Liver (tissue), 3 donors: Measurements from ENCODE around the gene SMIM10L2A.

Experiments
- ATF3 ChIP-seq: IDR thresholded peaks from 2 replicates; pipeline ENCODE4 v1.6.1; 2016; ENCODE audit warnings: antibody characterized with exemption
- CTCF ChIP-seq: fragments of 150-350 bp; IDR thresholded peaks from 2 replicates; pipeline ENCODE4 v1.5.1; 2017; ENCODE audit warnings: improper control_type of control experiment, low read depth, low read length; ENCODE audit not compliant: missing input control
- GABPA ChIP-seq, 2 donors: IDR thresholded peaks in 1 of 2; conservative IDR thresholded peaks in 1 of 2; 2 replicates each; pipeline ENCODE4 v1.6.1; 2016; ENCODE audit warnings: antibody characterized with exemption in 2 of 2, mild to moderate bottlenecking in 1 of 2, moderate library complexity in 1 of 2
- HNF4G ChIP-seq: IDR thresholded peaks from 2 replicates; pipeline ENCODE4 v1.6.1; 2016; ENCODE audit warnings: antibody characterized with exemption
- RAD21 ChIP-seq, 2 donors: IDR thresholded peaks; 2 replicates each; pipeline ENCODE4 v1.6.1; 2016; ENCODE audit warnings: antibody characterized with exemption in 2 of 2, mild to moderate bottlenecking in 2 of 2
- RXRA ChIP-seq, 2 donors: IDR thresholded peaks; 2 replicates each; pipeline ENCODE4 v1.6.1; 2017 to 2018; ENCODE audit warnings: antibody characterized with exemption in 2 of 2, mild to moderate bottlenecking in 1 of 2
- TAF1 ChIP-seq: conservative IDR thresholded peaks from 2 replicates; pipeline ENCODE4 v1.6.1; 2016; ENCODE audit warnings: antibody characterized with exemption, mild to moderate bottlenecking
- YY1 ChIP-seq: IDR thresholded peaks from 2 replicates; pipeline ENCODE4 v1.6.1; 2016; ENCODE audit warnings: antibody characterized with exemption, mild to moderate bottlenecking
- donor health status: healthy.
- donor health status: healthy.

DNA sequence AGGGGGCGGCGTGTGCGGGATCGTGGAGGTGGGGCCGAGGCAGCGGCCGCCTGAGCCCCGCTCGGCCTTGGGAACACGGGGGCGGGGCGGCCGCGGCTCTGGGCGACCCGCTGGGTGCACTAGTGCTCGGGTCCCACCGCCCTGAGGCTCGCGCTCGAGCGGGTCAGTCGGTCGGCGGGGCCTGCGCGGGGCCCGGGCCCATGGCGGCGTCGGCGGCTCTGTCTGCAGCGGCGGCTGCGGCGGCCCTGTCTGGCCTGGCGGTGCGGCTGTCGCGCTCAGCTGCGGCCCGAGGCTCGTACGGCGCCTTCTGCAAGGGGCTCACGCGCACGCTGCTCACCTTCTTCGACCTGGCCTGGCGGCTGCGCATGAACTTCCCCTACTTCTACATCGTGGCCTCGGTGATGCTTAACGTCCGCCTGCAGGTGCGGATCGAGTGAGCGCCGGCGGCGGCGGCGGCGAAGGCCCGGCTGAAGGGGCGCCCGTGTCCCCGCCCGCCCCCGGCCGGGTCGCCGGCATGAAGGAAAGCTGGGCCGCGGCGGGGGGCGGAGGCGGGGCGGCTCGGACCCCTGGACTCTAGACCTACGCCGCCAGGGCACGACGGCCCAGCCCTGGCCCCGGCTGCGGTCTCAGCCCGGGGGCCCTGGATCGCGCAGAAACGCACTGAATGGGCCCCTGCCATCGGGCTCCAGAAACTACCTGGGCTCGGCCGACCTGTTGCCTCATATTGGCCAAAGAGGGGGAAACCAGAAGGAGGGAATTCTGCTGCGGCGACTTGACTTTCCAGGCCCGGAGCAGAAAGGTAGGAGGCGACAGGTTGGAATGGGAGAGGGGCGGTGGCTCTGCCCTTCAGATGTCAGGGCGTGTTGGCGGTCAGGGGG lies at the start of gene SMIM10L2A:
- no peak for TF ChIP-seq CTCF
- no peak for TF ChIP-seq YY1
- no peak for TF ChIP-seq ATF3
- no peak for TF ChIP-seq TAF1
- TF ChIP-seq GABPA (IDR thresholded peaks at IDR 0.05 in 1 of 2, conservative IDR thresholded peaks at IDR 0.05 in 1 of 2), result no peak
- no peak for TF ChIP-seq RAD21 (IDR thresholded peaks at IDR 0.05)
- no peak for TF ChIP-seq RXRA (IDR thresholded peaks at IDR 0.05)
- TF ChIP-seq HNF4G, result no peak
